PC-9 (cell line): Measurements from ENCODE around the gene RIMOC1. TPM values are rescaled to one million over a fixed set of nuclear protein-coding genes. Genes with fewer than 3 reads are reported as not detected.
A peak's percentile ranks its signal among the peaks of the same experiment; 100 is the strongest.

Source experiments
- BruUV-seq: library from RNA; stranded (reverse); fragments of 400-500 nt; replicated peaks from 2 replicates; lab custom pipeline; 2021; lab: Mats Ljungman, UMichigan
- CTCF ChIA-PET: fragments of 300-600 bp; sonication (Branson Sonifier 250); formaldehyde crosslinking; loops from one replicate; lab custom pipeline; 2022; ENCODE audit warnings: antibody characterized with exemption; lab: Charles Lee
- POLR2A ChIA-PET: fragments of 300-600 bp; sonication (Branson Sonifier 250); formaldehyde crosslinking; loops from one replicate; lab custom pipeline; 2022; ENCODE audit warnings: antibody characterized with exemption; ENCODE audit not compliant: unreplicated experiment; lab: Charles Lee
- DNase-seq, 2 experiments: peaks; one replicate each; pipeline versions ENCODE4 v3.0.0 to v3.0.0-alpha.2; 2015 to 2022; ENCODE audit warnings: mixed read lengths in 1 of 2
- H2AFZ ChIP-seq: fragments of 200-600 bp; sonication (generic); 2 replicates; pipeline ENCODE4 v1.8.1; 2017; ENCODE audit warnings: antibody characterized with exemption
- H3F3A ChIP-seq: fragments of 200-600 bp; sonication (generic); 2 replicates; pipeline ENCODE4 v1.8.1; 2017; ENCODE audit warnings: antibody characterized with exemption, mild to moderate bottlenecking, low read depth; ENCODE audit not compliant: insufficient read depth
- H3K27ac ChIP-seq: fragments of 200-600 bp; sonication (generic); 2 replicates; pipeline ENCODE4 v1.6.1; 2016; ENCODE audit warnings: mixed run types
- H3K27me3 ChIP-seq: fragments of 200-600 bp; sonication (generic); 2 replicates; pipeline ENCODE4 v1.6.1; 2016; ENCODE audit warnings: low read depth, mixed run types; ENCODE audit not compliant: insufficient read depth
- H3K36me3 ChIP-seq: fragments of 200-600 bp; sonication (generic); 2 replicates; pipeline ENCODE4 v1.6.1; 2016; ENCODE audit warnings: low read depth, mixed run types
- H3K4me1 ChIP-seq: fragments of 200-600 bp; sonication (generic); replicated peaks from 2 replicates; pipeline ENCODE4 v1.6.1; 2016; ENCODE audit warnings: mixed run types; ENCODE audit not compliant: insufficient read depth
- H3K4me2 ChIP-seq: fragments of 200-600 bp; sonication (generic); 2 replicates; pipeline ENCODE4 v1.6.1; 2017; ENCODE audit warnings: mixed run types
- H3K4me3 ChIP-seq: fragments of 200-600 bp; sonication (generic); 2 replicates; pipeline ENCODE4 v1.6.1; 2016; ENCODE audit warnings: mixed run types
- H3K79me2 ChIP-seq: fragments of 200-600 bp; sonication (generic); 2 replicates; pipeline ENCODE4 v1.6.1; 2017; ENCODE audit warnings: low read depth, mixed run types
- H3K9me2 ChIP-seq: fragments of 200-600 bp; sonication (generic); 2 replicates; pipeline ENCODE4 v1.8.1; 2017; ENCODE audit warnings: mild to moderate bottlenecking; ENCODE audit not compliant: insufficient read depth
- H3K9me3 ChIP-seq: fragments of 200-600 bp; sonication (generic); 2 replicates; pipeline ENCODE4 v1.8.1; 2016; ENCODE audit warnings: low read depth; ENCODE audit not compliant: insufficient read depth
- H4K20me1 ChIP-seq: fragments of 200-600 bp; sonication (generic); 2 replicates; pipeline ENCODE4 v1.8.1; 2017; ENCODE audit not compliant: insufficient read depth
- EZH2 ChIP-seq: fragments of 200-600 bp; sonication (generic); IDR thresholded peaks from 2 replicates; pipeline ENCODE4 v1.8.0; 2017; ENCODE audit warnings: antibody characterized with exemption, low read depth
- intact Hi-C: fragments of 100-400 bp; cut with micrococcal nuclease; formaldehyde crosslinking; loops from one replicate; pipeline ENCODE4 v1.10.0; 2022; ENCODE audit not compliant: unreplicated experiment
- total RNA-seq: library from RNA; stranded (reverse); gene quantifications from 2 replicates; pipeline ENCODE4 v1.2.3, GENCODE V29; 2021
- TF ChIP-seq, protein P1 (sequence below): fragments of 200-600 bp; sonication (generic); conservative IDR thresholded peaks from 2 replicates; pipeline ENCODE4 v1.6.1; 2017; ENCODE audit warnings: mixed run types, antibody characterized with exemption, mild to moderate bottlenecking, moderate library complexity

Gene RIMOC1
- total RNA-seq, 1 experiment from 2014 or later: 68.6 TPM

DNA sequence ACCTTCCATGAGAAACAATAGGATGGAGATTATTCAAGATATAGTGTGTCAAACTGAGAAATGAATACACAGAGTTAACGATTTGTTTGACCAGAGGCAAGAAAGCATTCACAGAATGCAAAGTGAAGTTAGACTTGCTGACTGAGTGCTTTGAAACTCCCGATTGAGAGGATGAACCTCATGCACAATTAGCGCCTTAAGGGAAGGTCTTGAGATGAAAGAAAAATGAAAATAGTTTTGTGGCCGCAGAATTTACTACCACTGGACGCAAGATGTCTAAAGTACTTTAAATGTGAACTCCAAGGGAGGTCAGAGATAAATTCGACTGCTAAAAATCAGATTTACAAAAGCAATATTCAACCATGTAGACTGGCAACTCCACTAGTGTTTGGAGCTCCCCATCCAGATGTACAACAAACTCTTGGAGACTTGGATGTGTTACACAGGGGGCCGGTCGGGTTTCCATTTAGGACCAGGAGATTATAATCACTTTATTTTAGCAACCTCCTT, 707 bp upstream of the RIMOC1 start:
- CTCF ChIA-PET: interaction anchor here (0.8 to 1.2 kb wide), 3 partner anchors 22 to 1581 kb away, joined by 3 to 5 read pairs (median 3); partner anchors contain the start of genes FBXO4 and TMEM267
- peaks cover 27% of the 10 kb centered on the region for H3K79me2 ChIP-seq
- H3K27ac ChIP-seq: no peak overlapping the region
- peak overlapping the region; percentile 74 for H2AFZ ChIP-seq
- BruUV-seq: TSS peak; percentile 99
- no peak for DNase-seq
- peak overlapping the region; percentile 83 for H3K4me3 ChIP-seq
- intact Hi-C loops: loop anchor here (5.0 to 10.0 kb wide), 3 partner anchors 1066 to 1221 kb away; partner anchors contain the start of genes RPL37, TTC33 and ZNF131
- no peaks in the 10 kb centered on the region for H3K27me3 ChIP-seq
- no peaks in the 10 kb centered on the region for H4K20me1 ChIP-seq
- no peaks in the 10 kb centered on the region for H3K9me2 ChIP-seq
- no peaks in the 10 kb centered on the region for H3F3A ChIP-seq
- H3K36me3 ChIP-seq: peaks cover 20% of the 10 kb centered on the region; the same call in 1 of the 2 replicates
- peaks cover 16% of the 10 kb centered on the region for H3K4me1 ChIP-seq
- TF ChIP-seq, protein P1, sequence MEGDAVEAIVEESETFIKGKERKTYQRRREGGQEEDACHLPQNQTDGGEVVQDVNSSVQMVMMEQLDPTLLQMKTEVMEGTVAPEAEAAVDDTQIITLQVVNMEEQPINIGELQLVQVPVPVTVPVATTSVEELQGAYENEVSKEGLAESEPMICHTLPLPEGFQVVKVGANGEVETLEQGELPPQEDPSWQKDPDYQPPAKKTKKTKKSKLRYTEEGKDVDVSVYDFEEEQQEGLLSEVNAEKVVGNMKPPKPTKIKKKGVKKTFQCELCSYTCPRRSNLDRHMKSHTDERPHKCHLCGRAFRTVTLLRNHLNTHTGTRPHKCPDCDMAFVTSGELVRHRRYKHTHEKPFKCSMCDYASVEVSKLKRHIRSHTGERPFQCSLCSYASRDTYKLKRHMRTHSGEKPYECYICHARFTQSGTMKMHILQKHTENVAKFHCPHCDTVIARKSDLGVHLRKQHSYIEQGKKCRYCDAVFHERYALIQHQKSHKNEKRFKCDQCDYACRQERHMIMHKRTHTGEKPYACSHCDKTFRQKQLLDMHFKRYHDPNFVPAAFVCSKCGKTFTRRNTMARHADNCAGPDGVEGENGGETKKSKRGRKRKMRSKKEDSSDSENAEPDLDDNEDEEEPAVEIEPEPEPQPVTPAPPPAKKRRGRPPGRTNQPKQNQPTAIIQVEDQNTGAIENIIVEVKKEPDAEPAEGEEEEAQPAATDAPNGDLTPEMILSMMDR: no peak
- no peak for TF ChIP-seq EZH2
- H3K4me2 ChIP-seq: peak overlapping the region; percentile 79
- POLR2A ChIA-PET: interaction anchor here (0.6 to 1.4 kb wide), 8 partner anchors 22 to 1581 kb away, joined by 3 to 24 read pairs (median 6); partner anchors contain the start of genes FBXO4 and TMEM267
- no peaks in the 10 kb centered on the region for H3K9me3 ChIP-seq

DNA sequence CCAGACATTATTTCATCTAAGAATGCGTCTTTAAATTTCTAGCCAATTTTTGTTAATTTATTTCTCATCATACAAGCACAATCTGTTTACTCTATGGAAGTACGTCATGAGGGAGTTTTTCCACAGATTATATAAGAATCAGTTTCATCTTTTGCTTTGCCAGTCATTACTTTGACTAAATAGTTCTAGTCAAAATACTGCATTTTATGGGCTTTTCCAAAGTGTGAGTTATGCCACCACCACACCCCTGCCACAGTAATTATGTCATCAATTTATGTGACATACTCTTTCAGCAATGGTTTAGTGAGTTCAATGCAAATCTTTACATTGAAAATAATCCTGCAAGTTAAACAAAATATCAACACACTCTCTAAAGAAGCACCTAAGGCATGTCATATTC, 2.0 kb downstream of the RIMOC1 start:
- ChIA-PET CTCF (no interaction called here), POLR2A (no interaction called here)
- peaks cover 16% of the 10 kb centered on the region for H3K4me1 ChIP-seq
- no peak overlapping the region for H3K27ac ChIP-seq
- no peak overlapping the region for H3K4me3 ChIP-seq
- H4K20me1 ChIP-seq: no peaks in the 10 kb centered on the region
- H3K79me2 ChIP-seq: peaks cover 27% of the 10 kb centered on the region
- no peak overlapping the region for H2AFZ ChIP-seq
- no peaks in the 10 kb centered on the region for H3K9me3 ChIP-seq
- no peaks in the 10 kb centered on the region for H3K9me2 ChIP-seq
- DNase-seq: no peak
- BruUV-seq: no TSS peak
- intact Hi-C loops: loop anchor here (10.0 kb wide), 2 partner anchors 1151 to 1219 kb away; partner anchors contain the start of genes TTC33 and ZNF131
- no peaks in the 10 kb centered on the region; the same call in 1 of the 2 replicates for H3F3A ChIP-seq
- H3K36me3 ChIP-seq: peaks cover 41% of the 10 kb centered on the region
- no peak overlapping the region for H3K4me2 ChIP-seq
- TF ChIP-seq, protein P1: no peak
- TF ChIP-seq EZH2: no peak
- H3K27me3 ChIP-seq: no peaks in the 10 kb centered on the region

DNA sequence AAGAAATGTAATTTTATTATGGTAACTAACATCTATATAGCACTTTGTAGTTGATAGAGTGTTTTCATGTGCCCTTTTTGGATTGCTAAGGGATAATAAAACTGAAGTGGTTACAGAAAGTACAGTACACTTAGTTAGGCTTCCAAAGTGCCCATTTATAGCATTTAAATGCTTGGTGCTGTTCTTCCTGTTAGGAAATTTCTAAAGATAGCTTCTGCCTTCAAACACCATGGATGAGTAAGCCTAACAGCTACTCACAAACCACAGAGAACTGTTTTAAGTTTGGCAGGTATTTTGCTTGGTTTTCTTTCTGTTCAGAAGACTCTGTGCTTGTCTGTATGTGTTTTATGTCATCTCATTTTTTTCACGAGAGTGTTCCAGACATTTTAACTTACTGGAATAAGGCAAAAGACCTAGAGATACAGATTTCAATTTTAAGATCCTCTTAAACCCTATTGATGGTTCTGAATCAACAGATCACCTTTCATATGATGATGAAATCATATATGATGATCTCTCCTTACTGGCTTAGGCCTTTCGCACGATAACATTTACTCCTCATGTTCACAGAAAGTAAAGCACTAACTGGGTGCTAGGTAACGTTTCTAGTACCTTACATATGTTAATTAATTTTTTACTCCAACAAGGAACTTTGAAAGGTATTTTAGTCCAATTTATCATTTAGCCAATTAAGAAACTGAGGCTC, 4.4 kb downstream of the RIMOC1 start:
- Histone ChIP-seq H3K27me3 (no peaks in the 10 kb centered on the region), H3K36me3 (peaks cover 62% of the 10 kb centered on the region), H3K4me3 (no peak overlapping the region), H3K4me1 (peaks cover 13% of the 10 kb centered on the region), H3K79me2 (peaks cover 27% of the 10 kb centered on the region), H3K9me2 (no peaks in the 10 kb centered on the region), H4K20me1 (no peaks in the 10 kb centered on the region), H3K4me2 (no peak overlapping the region), H3K27ac (no peak overlapping the region), H3F3A (no peaks in the 10 kb centered on the region; the same call in 1 of the 2 replicates), H2AFZ (no peak overlapping the region), H3K9me3 (no peaks in the 10 kb centered on the region)
- POLR2A ChIA-PET: no interaction called here
- intact Hi-C loops: loop anchor here (10.0 kb wide), 2 partner anchors 1154 to 1216 kb away; partner anchors contain the start of genes TTC33 and ZNF131
- CTCF ChIA-PET: interaction anchor here (0.8 kb wide), 1 partner anchor 148 kb away, joined by 3 read pairs; no protein-coding TSS in a partner anchor
- DNase-seq: no peak
- TF ChIP-seq, protein P1: no peak
- no peak for TF ChIP-seq EZH2
- BruUV-seq: no TSS peak
